Measurements from ENCODE around the gene SAA2.

- TF ChIP-seq, protein P1, sequence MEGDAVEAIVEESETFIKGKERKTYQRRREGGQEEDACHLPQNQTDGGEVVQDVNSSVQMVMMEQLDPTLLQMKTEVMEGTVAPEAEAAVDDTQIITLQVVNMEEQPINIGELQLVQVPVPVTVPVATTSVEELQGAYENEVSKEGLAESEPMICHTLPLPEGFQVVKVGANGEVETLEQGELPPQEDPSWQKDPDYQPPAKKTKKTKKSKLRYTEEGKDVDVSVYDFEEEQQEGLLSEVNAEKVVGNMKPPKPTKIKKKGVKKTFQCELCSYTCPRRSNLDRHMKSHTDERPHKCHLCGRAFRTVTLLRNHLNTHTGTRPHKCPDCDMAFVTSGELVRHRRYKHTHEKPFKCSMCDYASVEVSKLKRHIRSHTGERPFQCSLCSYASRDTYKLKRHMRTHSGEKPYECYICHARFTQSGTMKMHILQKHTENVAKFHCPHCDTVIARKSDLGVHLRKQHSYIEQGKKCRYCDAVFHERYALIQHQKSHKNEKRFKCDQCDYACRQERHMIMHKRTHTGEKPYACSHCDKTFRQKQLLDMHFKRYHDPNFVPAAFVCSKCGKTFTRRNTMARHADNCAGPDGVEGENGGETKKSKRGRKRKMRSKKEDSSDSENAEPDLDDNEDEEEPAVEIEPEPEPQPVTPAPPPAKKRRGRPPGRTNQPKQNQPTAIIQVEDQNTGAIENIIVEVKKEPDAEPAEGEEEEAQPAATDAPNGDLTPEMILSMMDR (IDR thresholded peaks at IDR 0.05): no peak
- TF ChIP-seq POLR2A (IDR thresholded peaks at IDR 0.05) (no peak), POLR2AphosphoS5 (IDR thresholded peaks at IDR 0.05) (no peak)
Measured at GRCh38 chr11:18295316-18295715, 46.8 kb upstream of the SAA2 start.

All from prostate gland (tissue), 2 donors.